B cell (primary cell): Measurements from ENCODE around the gene CDC42EP4. TPM values are rescaled to one million over a fixed set of nuclear protein-coding genes. Genes with fewer than 3 reads are reported as not detected.
A peak's percentile ranks its signal among the peaks of the same experiment; 100 is the strongest.

Experiments
- ATAC-seq: fragments of 200-7000 bp; cut with Tn5 transposase; one replicate; pipeline ENCODE4 v1.10.0; 2021; ENCODE audit warnings: low read depth, mild to moderate bottlenecking, moderate number of reproducible peaks, moderate library complexity
- CTCF ChIA-PET: fragments of 350-600 bp; sonication (Branson Sonifier 250); formaldehyde crosslinking; loops from one replicate; lab custom pipeline; 2021; ENCODE audit warnings: antibody characterized with exemption, inconsistent platforms; lab: Charles Lee
- POLR2A ChIA-PET: fragments of 350-600 bp; sonication (Branson Sonifier 250); formaldehyde crosslinking; loops from one replicate; lab custom pipeline; 2021; ENCODE audit warnings: antibody characterized with exemption; lab: Charles Lee
- DNase-seq: peaks from one replicate; pipeline ENCODE4 v3.0.0; 2013
- H2AFZ ChIP-seq: 2 replicates; pipeline ENCODE4 v1.6.1; 2012; ENCODE audit warnings: mild to moderate bottlenecking, low read depth, low read length; ENCODE audit not compliant: insufficient read depth, poor library complexity, severe bottlenecking
- H3K27ac ChIP-seq, 2 donors: 1 replicate in 1 of 2; 2 replicates in 1 of 2; pipeline ENCODE4 v1.5.1; 2012 to 2013; ENCODE audit warnings: low read length in 2 of 2, mild to moderate bottlenecking in 2 of 2, moderate library complexity in 1 of 2
- H3K27me3 ChIP-seq, 4 experiments: fragments of 200-600 bp in 1 of 4; sonication (generic) in 1 of 4; replicated peaks in 1 of 4; 1 replicate in 2 of 4; 2 replicates in 2 of 4; pipeline versions ENCODE4 v1.6.1 to v1.7.0; 2013 to 2016; ENCODE audit warnings: low read length in 3 of 4, mild to moderate bottlenecking in 2 of 4, mixed read lengths in 1 of 4, moderate library complexity in 1 of 4; ENCODE audit not compliant: insufficient read depth in 4 of 4, control insufficient read depth in 3 of 4; ENCODE audit errors: control extremely low read depth in 1 of 4
- H3K36me3 ChIP-seq, 2 experiments: replicated peaks in 1 of 2; 1 replicate in 1 of 2; 2 replicates in 1 of 2; pipeline versions ENCODE4 v1.6.1 to v1.7.1; 2013; ENCODE audit warnings: low read length in 1 of 2; ENCODE audit not compliant: insufficient read depth in 2 of 2, control insufficient read depth in 1 of 2; ENCODE audit errors: control extremely low read depth in 1 of 2, extremely low read depth in 1 of 2
- H3K4me1 ChIP-seq, 2 donors: fragments of 200-600 bp in 1 of 2; sonication (generic) in 1 of 2; 1 replicate in 1 of 2; 2 replicates in 1 of 2; pipeline versions ENCODE4 v1.5.1 to v1.6.1; 2013 to 2017; ENCODE audit warnings: low read length in 2 of 2; ENCODE audit not compliant: control insufficient read depth in 2 of 2, insufficient read depth in 2 of 2
- H3K4me2 ChIP-seq: replicated peaks from 2 replicates; pipeline ENCODE3; 2012; ENCODE audit warnings: mild to moderate bottlenecking, low read depth, low read length; ENCODE audit not compliant: poor library complexity, severe bottlenecking
- H3K4me3 ChIP-seq, 5 experiments: fragments of 200-600 bp in 1 of 5; sonication (generic) in 1 of 5; 1 replicate in 3 of 5; 2 replicates in 2 of 5; pipeline versions ENCODE4 v1.5.1 to v1.7.0; 2011 to 2016; ENCODE audit warnings: low read length in 4 of 5, mild to moderate bottlenecking in 4 of 5, low read depth in 2 of 5, control low read depth in 1 of 5, moderate library complexity in 1 of 5; ENCODE audit not compliant: insufficient read depth in 1 of 5; ENCODE audit errors: control extremely low read depth in 1 of 5, extremely low read depth in 1 of 5
- H3K79me2 ChIP-seq: fragments of 200-600 bp; sonication (generic); one replicate; pipeline ENCODE4 v1.6.0; 2016; ENCODE audit warnings: low read length; ENCODE audit not compliant: control insufficient read depth, insufficient read depth
- H3K9ac ChIP-seq: fragments of 200-600 bp; sonication (generic); 2 replicates; pipeline ENCODE4 v1.6.1; 2017; ENCODE audit warnings: mild to moderate bottlenecking, low read length, moderate library complexity
- H3K9me3 ChIP-seq, 3 donors: one replicate each; pipeline versions ENCODE4 v1.6.1 to v1.7.1; 2013; ENCODE audit warnings: low read length in 2 of 3; ENCODE audit not compliant: control insufficient read depth in 2 of 3, insufficient read depth in 1 of 3; ENCODE audit errors: control extremely low read depth in 1 of 3
- H4K20me1 ChIP-seq: 2 replicates; pipeline ENCODE4 v1.6.0; 2012; ENCODE audit warnings: mild to moderate bottlenecking, low read length; ENCODE audit not compliant: insufficient read depth, control insufficient read depth, poor library complexity, severe bottlenecking
- H3K27ac Mint-ChIP-seq: one replicate; pipeline ENCODE4 v1.8.0; 2021; ENCODE audit warnings: mixed read lengths
- H3K27me3 Mint-ChIP-seq: one replicate; pipeline ENCODE4 v1.8.0; 2021; ENCODE audit warnings: mixed read lengths
- H3K4me1 Mint-ChIP-seq: one replicate; pipeline ENCODE4 v1.8.0; 2021; ENCODE audit warnings: mixed read lengths
- H3K4me3 Mint-ChIP-seq: one replicate; pipeline ENCODE4 v1.8.0; 2021; ENCODE audit warnings: mixed read lengths
- H3K9me3 Mint-ChIP-seq: one replicate; pipeline ENCODE4 v1.8.0; 2022; ENCODE audit warnings: mixed read lengths; ENCODE audit not compliant: insufficient read depth
- CTCF ChIP-seq: fragments of 200-600 bp; IDR thresholded peaks from one replicate; pipeline ENCODE4 v1.8.0; 2022; ENCODE audit warnings: antibody characterized with exemption, mild to moderate bottlenecking
- EZH2 ChIP-seq: IDR thresholded peaks from 2 replicates; pipeline ENCODE4 v1.6.1; 2012; ENCODE audit warnings: borderline replicate concordance, low read depth, mild to moderate bottlenecking, moderate library complexity, low read length; ENCODE audit not compliant: insufficient read depth, poor library complexity, severe bottlenecking
- WGBS: methylation state at CpG from one replicate; pipeline ENCODE4 v1.1.5; 2013; ENCODE audit warnings: missing lambda C conversion rate; ENCODE audit not compliant: insufficient coverage; 5-methylcytosine and 5-hydroxymethylcytosine counted together
- intact Hi-C: fragments of 100-400 bp; cut with micrococcal nuclease; formaldehyde crosslinking; loops from one replicate; pipeline ENCODE4 v1.10.0; 2022
- polyA plus RNA-seq: library from polyadenylated mRNA; depleted of rRNA; stranded (reverse); fragments of >200 nt; gene quantifications from 2 replicates; pipeline ENCODE4 v1.2.3, GENCODE V29; 2012
- total RNA-seq, 2 donors: library from RNA; stranded (reverse); fragments of 120-200 nt in 1 of 2; gene quantifications; 1 replicate in 1 of 2; 2 replicates in 1 of 2; pipeline versions ENCODE4 v1.2.3 to v1.2.4, GENCODE V29; 2013 to 2022

The CDC42EP4 gene
- total and polyA plus RNA-seq, 2 donors (not counting 1 experiment from before 2014, with no cell fraction given), result 0.79 to 2.0 TPM

- H3K4me2 ChIP-seq, result peak overlapping the region; percentile 56
Measured at GRCh38 chr17:73316919-73317505, 5.2 kb upstream of the CDC42EP4 start.

More at GRCh38 chr17:73316919-73317505, 5.2 kb upstream of the CDC42EP4 start:
- H3K36me3 ChIP-seq, result no peaks in the 10 kb centered on the region
- H4K20me1 ChIP-seq, result no peaks in the 10 kb centered on the region
- H3K4me1 ChIP-seq, result peaks cover 13 to 22% of the 10 kb centered on the region in 2 donors
- no peaks in the 10 kb centered on the region for H3K27me3 ChIP-seq
- H3K4me3 ChIP-seq, result no peak overlapping the region
- Mint-ChIP-seq H3K4me3 (peak overlapping the region; percentile 15), H3K4me1 (peaks cover 16% of the 10 kb centered on the region), H3K9me3 (no peaks in the 10 kb centered on the region), H3K27me3 (peaks cover 5% of the 10 kb centered on the region), H3K27ac (no peak overlapping the region)
- H3K27ac ChIP-seq, result no peak overlapping the region
- DNase-seq, result peak; percentile 54
- POLR2A ChIA-PET, result no interaction called here
- peak; percentile 79 for ATAC-seq
- peak overlapping the region; percentile 59 for H2AFZ ChIP-seq
- no peaks in the 10 kb centered on the region for H3K79me2 ChIP-seq
- intact Hi-C loops, result no loop called here
- WGBS, result 48% methylated on average over 4 of the region's 8 CpGs
- H3K9me3 ChIP-seq, result no peaks in the 10 kb centered on the region
- peak overlapping the region; percentile 16 for H3K9ac ChIP-seq
- CTCF ChIA-PET, result interaction anchor here (1.3 kb wide), 1 partner anchor 53 kb away, joined by 4 read pairs; no protein-coding TSS in a partner anchor
- no peak for TF ChIP-seq CTCF
- TF ChIP-seq EZH2, result no peak
